HUES6 (cell line): ENCODE data around the gene GALNT9.
"Not testable (repeated sequence)": the region's sequence is repeated elsewhere in the genome, so short reads cannot be mapped to it uniquely, and the experiment has no call there.

Experiments used
- H3K27ac ChIP-seq: 2 replicates; pipeline ENCODE4 v1.7.0; 2013; ENCODE audit warnings: low read depth, mild to moderate bottlenecking, low read length, inconsistent platforms
- H3K27me3 ChIP-seq: 2 replicates; pipeline ENCODE4 v1.6.1; 2013; ENCODE audit warnings: low read length; ENCODE audit not compliant: control insufficient read depth, insufficient read depth
- H3K36me3 ChIP-seq: 2 replicates; pipeline ENCODE4 v1.6.1; 2013; ENCODE audit warnings: low read length; ENCODE audit not compliant: control insufficient read depth, insufficient read depth
- H3K4me1 ChIP-seq: 2 replicates; pipeline ENCODE4 v1.6.1; 2013; ENCODE audit warnings: low read length; ENCODE audit not compliant: control insufficient read depth, insufficient read depth
- H3K4me3 ChIP-seq: 2 replicates; pipeline ENCODE4 v1.5.1; 2013; ENCODE audit warnings: low read depth, low read length
- H3K9ac ChIP-seq: one replicate; pipeline ENCODE4 v1.6.1; 2013; ENCODE audit warnings: mild to moderate bottlenecking, low read length
- H3K9me3 ChIP-seq: 2 replicates; pipeline ENCODE4 v1.6.1; 2013; ENCODE audit warnings: low read depth, low read length; ENCODE audit not compliant: control insufficient read depth, insufficient read depth

GALNT9 gene

GRCh38 chr12:132296063-132296462 is 33.3 kb downstream of the GALNT9 start:
- Histone ChIP-seq H3K27ac (no peak overlapping the region), H3K4me3 (no peak overlapping the region), H3K9ac (no peak overlapping the region), H3K4me1 (no peaks in the 10 kb centered on the region), H3K36me3 (no peaks in the 10 kb centered on the region), H3K9me3 (peaks cover 9% of the 10 kb centered on the region; the same call in 1 of the 2 replicates), H3K27me3 (peaks cover 71% of the 10 kb centered on the region)

DNA sequence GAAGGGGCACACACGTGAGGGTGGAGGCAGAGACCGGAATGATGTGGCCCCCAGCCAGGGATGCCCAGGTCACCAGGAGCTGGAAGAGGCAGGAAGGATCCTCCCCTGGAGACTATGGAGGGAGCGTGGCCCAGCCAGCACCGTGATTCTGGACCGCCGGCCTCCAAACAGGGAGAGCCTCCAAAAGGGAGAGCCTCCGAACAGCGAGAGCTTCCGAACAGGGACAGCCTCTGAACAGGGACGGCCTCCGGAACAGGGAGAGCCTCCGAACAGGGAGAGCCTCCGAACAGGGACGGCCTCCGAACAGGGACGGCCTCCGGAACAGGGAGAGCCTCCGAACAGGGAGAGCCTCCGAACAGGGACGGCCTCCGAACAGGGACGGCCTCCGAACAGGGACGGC is 33.8 kb downstream of the GALNT9 start:
- H3K27me3 ChIP-seq = peaks cover 66% of the 10 kb centered on the region
- H3K4me3 ChIP-seq, H3K9me3 ChIP-seq, H3K9ac ChIP-seq, H3K27ac ChIP-seq, H3K36me3 ChIP-seq, H3K4me1 ChIP-seq: not testable (repeated sequence)

DNA sequence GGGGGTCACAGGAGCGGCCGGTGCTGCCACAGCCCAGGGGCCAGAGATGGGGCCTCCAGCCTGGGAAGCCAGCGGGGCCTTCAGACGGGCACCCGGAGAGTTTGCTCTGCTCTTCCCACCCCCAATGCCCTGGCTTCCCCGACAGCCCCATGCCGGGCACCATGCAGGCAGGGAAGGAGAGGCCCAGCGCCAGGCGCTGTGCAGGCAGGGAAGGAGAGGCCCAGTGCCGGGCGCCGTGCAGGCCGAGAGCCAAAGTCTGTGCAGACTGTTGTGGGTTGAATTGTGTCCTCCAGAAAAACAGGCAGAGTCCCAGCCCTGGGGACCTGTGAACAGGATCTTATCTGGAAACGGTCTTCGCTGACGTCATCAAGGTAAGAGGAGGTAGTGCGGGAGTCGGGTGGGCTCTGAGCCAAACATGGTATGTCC is 34.3 kb downstream of the GALNT9 start:
- Histone ChIP-seq H3K36me3 (no peaks in the 10 kb centered on the region), H3K27ac (no peak overlapping the region), H3K9me3 (peaks cover 9% of the 10 kb centered on the region; the same call in 1 of the 2 replicates), H3K4me1 (no peaks in the 10 kb centered on the region), H3K27me3 (peaks cover 66% of the 10 kb centered on the region), H3K4me3 (no peak overlapping the region), H3K9ac (no peak overlapping the region)

GRCh38 chr12:132294121-132295034 is 35.0 kb downstream of the GALNT9 start:
- Histone ChIP-seq H3K4me1 (no peaks in the 10 kb centered on the region; the same call in 1 of the 2 replicates), H3K27me3 (peaks cover 73% of the 10 kb centered on the region), H3K9ac (no peak overlapping the region), H3K4me3 (no peak overlapping the region), H3K36me3 (no peaks in the 10 kb centered on the region), H3K9me3 (peaks cover 9% of the 10 kb centered on the region; the same call in 1 of the 2 replicates), H3K27ac (no peak overlapping the region)

DNA sequence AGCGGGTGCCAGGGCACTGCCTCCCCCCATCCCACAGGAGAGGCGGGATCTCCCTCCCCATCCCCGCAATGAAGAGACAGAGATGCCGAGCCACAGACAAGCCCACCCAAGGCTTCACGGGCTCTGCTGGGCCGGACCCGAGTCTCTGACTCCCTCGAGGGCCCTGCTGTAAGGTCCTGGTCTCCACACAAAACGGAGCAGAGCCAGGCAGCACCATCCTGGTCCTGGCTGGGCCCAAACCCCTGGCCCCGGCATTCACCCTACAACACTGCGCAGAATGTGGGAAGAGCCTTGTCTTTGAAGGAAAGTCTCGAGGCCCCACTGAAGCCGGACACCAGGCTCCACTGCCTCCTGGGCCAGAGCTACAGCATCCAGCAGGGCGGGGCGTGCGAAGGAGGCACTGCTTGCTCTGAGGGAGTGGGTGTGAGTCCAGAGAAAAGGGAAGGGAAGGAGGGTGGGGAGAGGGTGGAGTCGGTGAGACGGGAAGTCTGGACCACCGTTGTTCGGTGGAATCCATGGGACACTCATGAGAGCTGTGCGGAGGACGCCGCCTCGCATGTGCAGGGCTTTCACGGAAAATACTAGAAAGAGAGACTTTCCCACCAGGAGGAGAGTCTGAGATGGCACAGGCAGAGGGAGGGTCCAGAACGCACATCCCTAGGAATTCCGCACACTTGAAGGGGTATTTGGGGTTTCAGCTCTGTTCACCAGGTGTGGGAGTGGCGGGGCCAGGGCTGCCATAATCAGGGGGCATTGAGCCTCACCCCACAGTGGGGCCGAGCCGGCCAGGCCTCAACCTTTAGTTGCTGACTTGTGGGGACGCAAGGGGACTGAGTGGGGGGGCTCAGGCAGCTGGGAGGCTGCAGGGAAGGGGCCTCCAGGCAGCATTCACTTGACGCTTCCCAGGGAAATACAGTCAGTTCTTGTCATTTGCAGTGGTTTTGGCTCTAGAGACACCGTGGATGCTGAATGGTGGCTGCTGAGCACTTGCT is 36.8 kb downstream of the GALNT9 start:
- no peaks in the 10 kb centered on the region for H3K36me3 ChIP-seq
- H3K27me3 ChIP-seq = peaks cover 80% of the 10 kb centered on the region
- H3K27ac ChIP-seq = no peak overlapping the region
- no peaks in the 10 kb centered on the region; the same call in 1 of the 2 replicates for H3K4me1 ChIP-seq
- H3K9me3 ChIP-seq = peaks cover 9% of the 10 kb centered on the region; the same call in 1 of the 2 replicates
- H3K9ac ChIP-seq = no peak overlapping the region
- H3K4me3 ChIP-seq = no peak overlapping the region

GRCh38 chr12:132291402-132292175 is 37.8 kb downstream of the GALNT9 start:
- H3K9me3 ChIP-seq = peaks cover 9% of the 10 kb centered on the region; the same call in 1 of the 2 replicates
- peaks cover 80% of the 10 kb centered on the region for H3K27me3 ChIP-seq

GRCh38 chr12:132290203-132290540 is 39.2 kb downstream of the GALNT9 start:
- Histone ChIP-seq H3K4me3 (no peak overlapping the region), H3K27ac (no peak overlapping the region), H3K9ac (no peak overlapping the region), H3K36me3 (no peaks in the 10 kb centered on the region), H3K9me3 (peaks cover 9% of the 10 kb centered on the region; the same call in 1 of the 2 replicates), H3K27me3 (peaks cover 82% of the 10 kb centered on the region), H3K4me1 (peaks cover 2% of the 10 kb centered on the region; the same call in 1 of the 2 replicates)

More at GRCh38 chr12:132291402-132292175, 37.8 kb downstream of the GALNT9 start:
- Histone ChIP-seq H3K27ac (no peak overlapping the region), H3K4me3 (no peak overlapping the region), H3K9ac (no peak overlapping the region), H3K4me1 (no peaks in the 10 kb centered on the region; the same call in 1 of the 2 replicates), H3K36me3 (no peaks in the 10 kb centered on the region)

DNA sequence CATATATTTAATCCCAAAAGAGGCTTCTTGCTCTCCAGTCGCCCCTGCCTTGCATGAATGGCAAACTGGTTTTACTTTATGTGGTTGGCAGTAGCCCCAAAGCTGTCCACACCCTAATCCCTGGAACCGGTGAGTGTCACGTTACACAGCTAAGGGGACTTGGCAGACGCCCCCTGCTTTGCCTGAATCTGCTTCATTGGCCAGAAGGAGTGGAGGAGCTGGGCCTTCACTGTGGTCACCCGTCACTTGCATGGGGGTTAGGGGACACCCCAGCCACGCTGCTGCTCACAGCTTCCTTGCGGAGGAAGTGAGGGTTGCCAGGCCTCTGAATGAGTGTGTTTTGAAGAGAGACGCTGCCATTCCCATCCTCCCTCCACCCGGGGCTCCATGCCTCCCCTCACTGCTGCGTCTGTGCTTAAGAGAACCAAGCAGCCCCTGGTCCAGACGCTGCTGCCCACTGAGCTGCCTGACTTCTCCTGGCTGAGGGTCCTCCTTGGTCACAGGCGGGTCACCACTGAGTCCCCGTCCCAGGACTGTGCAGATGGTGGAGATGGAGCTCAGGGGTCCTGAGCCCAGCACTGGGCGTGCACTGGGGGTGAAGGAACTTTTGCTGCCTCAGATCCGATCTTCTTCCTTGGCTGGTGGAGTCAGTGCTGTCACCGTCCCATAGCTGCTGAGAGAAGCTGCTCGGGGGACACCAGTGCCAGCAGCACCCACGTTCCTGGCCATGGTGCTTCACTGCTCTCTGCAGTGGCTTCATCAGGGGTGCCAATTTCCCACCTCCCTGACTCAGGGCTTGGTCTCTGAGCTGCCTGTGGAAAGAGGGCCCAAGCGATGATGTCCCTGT is 39.8 kb downstream of the GALNT9 start:
- no peak overlapping the region for H3K27ac ChIP-seq
- no peak overlapping the region for H3K4me3 ChIP-seq
- H3K4me1 ChIP-seq = peaks cover 2% of the 10 kb centered on the region; the same call in 1 of the 2 replicates
- H3K36me3 ChIP-seq = no peaks in the 10 kb centered on the region
- no peak overlapping the region for H3K9ac ChIP-seq
- H3K9me3 ChIP-seq = peaks cover 9% of the 10 kb centered on the region; the same call in 1 of the 2 replicates
- H3K27me3 ChIP-seq = peaks cover 82% of the 10 kb centered on the region

DNA sequence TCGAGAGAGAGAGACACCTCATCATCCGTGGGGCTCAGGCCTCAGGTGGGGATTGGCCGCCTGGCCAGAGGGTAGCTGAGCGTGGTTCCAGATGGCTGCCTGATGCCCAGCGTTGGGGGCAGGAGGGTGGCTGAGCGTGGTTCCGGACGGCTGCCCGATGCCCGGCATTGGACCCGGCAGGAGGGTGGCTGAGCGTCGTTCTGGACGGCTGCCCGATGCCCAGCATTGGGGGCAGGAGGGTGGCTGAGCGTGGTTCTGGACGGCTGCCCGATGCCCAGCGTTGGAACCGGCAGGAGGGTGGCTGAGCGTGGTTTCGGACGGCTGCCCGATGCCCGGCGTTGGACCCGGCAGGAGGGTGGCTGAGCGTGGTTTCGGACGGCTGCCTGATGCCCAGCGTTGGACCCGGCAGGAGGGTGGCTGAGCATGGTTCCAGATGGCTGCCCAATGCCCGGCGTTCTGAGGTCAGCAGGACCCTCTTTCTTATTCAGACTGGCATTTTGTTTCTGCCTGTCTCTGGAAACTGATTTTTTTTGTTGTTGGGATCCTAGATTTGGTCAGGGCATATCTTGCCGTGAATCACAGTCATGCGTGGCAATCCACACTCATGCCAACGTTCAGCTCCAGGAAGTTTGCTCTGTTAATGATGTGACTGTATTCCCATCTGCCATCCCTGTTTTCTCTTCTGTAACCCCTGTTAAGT is 40.7 kb downstream of the GALNT9 start:
- H3K27me3 ChIP-seq = peaks cover 84% of the 10 kb centered on the region

More for the DNA sequence above, 40.7 kb downstream of the GALNT9 start:
- H3K27ac ChIP-seq = no peak overlapping the region
- no peaks in the 10 kb centered on the region for H3K36me3 ChIP-seq
- no peak overlapping the region for H3K9ac ChIP-seq
- peaks cover 7% of the 10 kb centered on the region; the same call in 1 of the 2 replicates for H3K4me1 ChIP-seq
- no peak overlapping the region for H3K4me3 ChIP-seq
- H3K9me3 ChIP-seq = peaks cover 9% of the 10 kb centered on the region; the same call in 1 of the 2 replicates
